ENCODE results near the gene SLC6A7.

Gene SLC6A7

GRCh38 chr5:150236313-150236712 is 46.5 kb downstream of the SLC6A7 start:
- no peak overlapping the region for H3K9ac ChIP-seq (ENCODE audit: low read depth, low read length, poor library complexity, severe bottlenecking)
- no peaks in the 10 kb centered on the region for H3K27me3 ChIP-seq (ENCODE audit: insufficient read depth, low read length, poor library complexity, severe bottlenecking)
- no peaks in the 10 kb centered on the region for H3K9me2 ChIP-seq (replicated peaks; ENCODE audit: low read depth, low read length)
- no peak overlapping the region for H3K4me2 ChIP-seq (ENCODE audit: low read depth, low read length, poor library complexity, severe bottlenecking)
- H3K79me2 ChIP-seq (ENCODE audit: insufficient read depth, low read length), result no peaks in the 10 kb centered on the region
- no peak for TF ChIP-seq CTCF (conservative IDR thresholded peaks at IDR 0.05; ENCODE audit: low read length)
- no peak for TF ChIP-seq EZH2phosphoT487 (IDR thresholded peaks at IDR 0.05; ENCODE audit: borderline replicate concordance)
- H4K20me1 ChIP-seq (ENCODE audit: insufficient read depth, low read length, poor library complexity, severe bottlenecking), result no peaks in the 10 kb centered on the region
- H3F3A ChIP-seq (ENCODE audit: low read depth), result no peaks in the 10 kb centered on the region
- H3K4me3 ChIP-seq (ENCODE audit: low read length, poor library complexity, severe bottlenecking), result no peak overlapping the region
- H3K9me3 ChIP-seq (ENCODE audit: insufficient read depth, low read depth, low read length), result no peaks in the 10 kb centered on the region
- H3K36me3 ChIP-seq (ENCODE audit: insufficient read depth, low read length), result no peaks in the 10 kb centered on the region
- no peaks in the 10 kb centered on the region for H3K4me1 ChIP-seq (ENCODE audit: insufficient read depth, low read length, poor library complexity, severe bottlenecking)
- no peak overlapping the region for H2AFZ ChIP-seq (ENCODE audit: low read length)

DNA sequence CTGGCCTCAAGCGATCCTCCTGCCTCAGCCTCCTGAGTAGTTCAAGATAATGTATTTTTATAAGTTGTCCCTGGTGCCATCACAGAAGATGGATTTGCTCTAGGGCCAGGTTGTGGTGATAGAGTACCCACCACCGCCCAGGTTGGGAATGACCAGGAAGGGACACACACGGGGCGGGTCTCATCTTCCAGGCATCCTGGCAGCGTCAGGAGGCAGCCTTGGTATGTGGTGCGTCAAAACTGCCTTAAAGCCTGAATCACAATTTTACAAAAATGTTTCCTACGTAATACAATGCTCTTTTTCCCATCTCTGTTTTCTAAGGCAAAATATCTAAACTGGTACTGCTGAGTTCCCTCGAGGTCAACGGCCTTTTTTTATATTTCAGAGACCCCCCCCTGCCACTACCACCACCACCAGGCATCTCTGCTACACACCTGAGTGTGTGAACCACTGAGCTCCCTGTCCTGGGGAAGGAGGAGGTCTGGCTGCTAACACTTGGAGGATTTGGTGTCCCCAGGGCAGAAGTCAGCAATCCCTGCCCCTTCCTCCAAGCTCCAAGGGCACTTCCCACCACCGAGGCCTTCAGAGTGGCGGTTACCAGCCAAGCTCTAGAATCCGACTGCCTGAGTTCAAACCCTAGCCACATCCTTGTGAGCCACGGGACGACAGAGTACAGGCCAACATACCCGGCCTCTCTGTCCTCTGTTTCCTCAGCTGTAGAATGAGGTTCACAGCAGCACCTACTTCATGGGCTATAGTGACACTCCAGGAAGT is 47.3 kb downstream of the SLC6A7 start:
- no peaks in the 10 kb centered on the region for H3F3A ChIP-seq (ENCODE audit: low read depth)
- H2AFZ ChIP-seq (ENCODE audit: low read length), result no peak overlapping the region; the same call in 1 of the 2 replicates
- H3K4me3 ChIP-seq (ENCODE audit: low read length, poor library complexity, severe bottlenecking), result no peak overlapping the region
- H3K9me3 ChIP-seq (ENCODE audit: insufficient read depth, low read depth, low read length), result no peaks in the 10 kb centered on the region
- no peaks in the 10 kb centered on the region for H3K9me2 ChIP-seq (replicated peaks; ENCODE audit: low read depth, low read length)
- no peaks in the 10 kb centered on the region for H3K4me1 ChIP-seq (ENCODE audit: insufficient read depth, low read length, poor library complexity, severe bottlenecking)
- TF ChIP-seq EZH2phosphoT487 (IDR thresholded peaks at IDR 0.05; ENCODE audit: borderline replicate concordance), result no peak
- no peak for TF ChIP-seq CTCF (conservative IDR thresholded peaks at IDR 0.05; ENCODE audit: low read length)
- no peak overlapping the region for H3K9ac ChIP-seq (ENCODE audit: low read depth, low read length, poor library complexity, severe bottlenecking)
- H3K36me3 ChIP-seq (ENCODE audit: insufficient read depth, low read length), result no peaks in the 10 kb centered on the region
- no peaks in the 10 kb centered on the region for H3K27me3 ChIP-seq (ENCODE audit: insufficient read depth, low read length, poor library complexity, severe bottlenecking)
- no peak overlapping the region for H3K4me2 ChIP-seq (ENCODE audit: low read depth, low read length, poor library complexity, severe bottlenecking)
- H3K79me2 ChIP-seq (ENCODE audit: insufficient read depth, low read length), result no peaks in the 10 kb centered on the region
- no peaks in the 10 kb centered on the region for H4K20me1 ChIP-seq (ENCODE audit: insufficient read depth, low read length, poor library complexity, severe bottlenecking)

DNA sequence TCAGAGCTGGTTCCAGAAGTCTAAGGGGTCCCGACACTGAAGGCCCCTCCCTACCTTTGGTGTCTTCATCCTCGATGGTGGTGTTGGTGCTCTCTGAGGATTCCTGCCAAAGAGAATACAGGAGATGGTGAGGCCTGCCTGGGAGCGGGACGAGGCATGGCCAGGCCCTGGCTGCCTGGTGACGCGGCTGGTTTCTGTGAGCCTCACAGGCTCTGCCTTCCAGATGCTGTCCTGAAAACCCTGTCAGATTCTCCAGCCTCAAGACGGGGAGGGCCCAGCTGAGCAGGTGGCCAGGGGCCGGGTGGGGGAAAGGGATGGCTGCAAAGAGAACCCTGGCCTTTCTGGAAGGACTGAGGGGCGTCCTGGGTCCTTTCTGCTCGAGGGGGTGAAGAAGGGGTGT is 48.8 kb downstream of the SLC6A7 start:
- H3K4me1 ChIP-seq (ENCODE audit: insufficient read depth, low read length, poor library complexity, severe bottlenecking), result no peaks in the 10 kb centered on the region
- H3K9me3 ChIP-seq (ENCODE audit: insufficient read depth, low read depth, low read length), result no peaks in the 10 kb centered on the region
- H3F3A ChIP-seq (ENCODE audit: low read depth), result no peaks in the 10 kb centered on the region
- H3K9ac ChIP-seq (ENCODE audit: low read depth, low read length, poor library complexity, severe bottlenecking), result no peak overlapping the region
- H3K36me3 ChIP-seq (ENCODE audit: insufficient read depth, low read length), result no peaks in the 10 kb centered on the region
- H3K27me3 ChIP-seq (ENCODE audit: insufficient read depth, low read length, poor library complexity, severe bottlenecking), result no peaks in the 10 kb centered on the region
- H2AFZ ChIP-seq (ENCODE audit: low read length), result no peak overlapping the region
- H3K9me2 ChIP-seq (replicated peaks; ENCODE audit: low read depth, low read length), result no peaks in the 10 kb centered on the region
- no peak overlapping the region for H3K4me2 ChIP-seq (ENCODE audit: low read depth, low read length, poor library complexity, severe bottlenecking)
- TF ChIP-seq EZH2phosphoT487 (IDR thresholded peaks at IDR 0.05; ENCODE audit: borderline replicate concordance) (no peak), CTCF (conservative IDR thresholded peaks at IDR 0.05; ENCODE audit: low read length) (no peak)
- no peaks in the 10 kb centered on the region for H3K79me2 ChIP-seq (ENCODE audit: insufficient read depth, low read length)
- H3K4me3 ChIP-seq (ENCODE audit: low read length, poor library complexity, severe bottlenecking), result no peak overlapping the region
- no peaks in the 10 kb centered on the region for H4K20me1 ChIP-seq (ENCODE audit: insufficient read depth, low read length, poor library complexity, severe bottlenecking)

Measured in Loucy (cell line).